GM21528 (cell line): ENCODE data around the gene NXNL1.

Source experiments
- ATAC-seq: cut with Tn5 transposase; IDR thresholded peaks from one replicate; pipeline ENCODE4 v1.9.1; 2021; ENCODE audit warnings: mild to moderate bottlenecking, moderate library complexity; ENCODE audit not compliant: unreplicated experiment, low FRiP score

Gene NXNL1

DNA sequence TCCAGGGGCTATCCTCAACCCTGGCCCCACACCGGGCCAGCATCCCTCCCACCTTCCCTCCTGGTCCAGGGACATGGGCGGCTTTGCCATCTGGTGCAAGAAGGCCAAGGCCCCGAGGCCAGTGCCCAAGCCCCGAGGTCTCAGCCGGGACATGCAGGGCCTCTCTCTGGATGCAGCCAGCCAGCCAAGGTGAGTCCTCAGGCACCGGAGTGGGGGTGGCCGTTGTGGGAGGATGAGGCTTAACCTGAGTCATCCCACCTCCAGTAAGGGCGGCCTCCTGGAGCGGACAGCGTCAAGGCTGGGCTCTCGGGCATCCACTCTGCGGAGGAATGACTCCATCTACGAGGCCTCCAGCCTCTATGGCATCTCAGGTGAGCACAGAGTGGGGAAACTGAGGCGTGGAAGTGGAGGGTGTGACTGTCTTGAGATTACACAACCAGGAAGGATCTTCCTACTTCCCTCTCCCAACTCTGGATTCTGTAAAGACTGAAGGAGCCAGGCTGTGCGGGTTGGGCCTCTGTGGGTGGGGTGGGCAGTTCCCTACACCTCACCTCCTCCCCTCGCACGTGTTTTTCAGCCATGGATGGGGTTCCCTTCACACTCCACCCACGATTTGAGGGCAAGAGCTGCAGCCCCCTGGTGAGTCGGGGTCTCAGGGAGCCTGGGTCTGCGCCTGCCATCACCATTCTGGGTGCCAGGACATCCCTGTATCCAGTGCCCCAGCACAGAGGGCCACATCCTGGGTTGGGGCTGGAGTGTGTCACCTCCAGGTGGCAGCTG lies 37.1 kb downstream of the NXNL1 start:
- no peak for ATAC-seq

DNA sequence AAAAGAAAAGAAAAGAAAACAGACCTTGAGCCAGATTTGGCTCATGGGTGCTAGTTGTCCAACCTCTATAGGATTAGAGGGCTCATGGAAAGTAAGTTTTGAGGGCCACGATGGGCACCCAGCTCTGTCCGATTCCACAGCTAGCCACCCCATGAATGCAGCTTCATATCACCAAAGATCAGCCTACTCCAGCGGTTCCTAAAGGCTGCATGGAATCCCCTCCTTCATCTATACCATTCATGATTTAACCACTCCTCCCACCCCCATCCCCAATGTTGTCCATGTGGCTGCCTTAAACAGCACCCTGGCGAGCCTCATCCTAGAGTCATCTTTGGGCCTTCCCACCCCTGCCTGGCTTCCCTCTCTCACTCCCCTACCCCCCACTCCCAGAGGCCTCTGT lies 38.8 kb downstream of the NXNL1 start:
- ATAC-seq: no peak

DNA sequence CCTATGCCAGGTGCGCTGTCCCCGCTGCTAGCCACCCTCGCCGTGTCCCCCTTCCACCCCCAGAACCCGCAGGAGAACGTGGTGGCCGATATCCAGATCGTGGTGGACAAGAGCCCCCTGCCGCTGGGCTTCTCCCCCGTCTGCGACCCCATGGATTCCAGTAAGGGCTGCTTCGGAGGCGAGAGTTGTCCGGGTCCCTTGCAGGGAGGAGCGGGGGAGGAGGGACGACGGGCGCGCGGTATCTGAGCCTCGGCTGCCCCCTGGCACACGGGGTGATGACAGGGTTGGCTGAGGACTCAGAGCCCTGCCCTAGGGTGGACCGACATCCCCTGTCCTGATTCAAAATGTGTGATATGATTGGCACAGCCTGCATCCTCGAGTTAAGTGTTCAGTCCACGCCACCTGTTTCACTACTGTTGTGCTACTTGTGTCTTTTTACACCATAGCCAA lies 40.2 kb downstream of the NXNL1 start:
- peak; percentile 21 for ATAC-seq

DNA sequence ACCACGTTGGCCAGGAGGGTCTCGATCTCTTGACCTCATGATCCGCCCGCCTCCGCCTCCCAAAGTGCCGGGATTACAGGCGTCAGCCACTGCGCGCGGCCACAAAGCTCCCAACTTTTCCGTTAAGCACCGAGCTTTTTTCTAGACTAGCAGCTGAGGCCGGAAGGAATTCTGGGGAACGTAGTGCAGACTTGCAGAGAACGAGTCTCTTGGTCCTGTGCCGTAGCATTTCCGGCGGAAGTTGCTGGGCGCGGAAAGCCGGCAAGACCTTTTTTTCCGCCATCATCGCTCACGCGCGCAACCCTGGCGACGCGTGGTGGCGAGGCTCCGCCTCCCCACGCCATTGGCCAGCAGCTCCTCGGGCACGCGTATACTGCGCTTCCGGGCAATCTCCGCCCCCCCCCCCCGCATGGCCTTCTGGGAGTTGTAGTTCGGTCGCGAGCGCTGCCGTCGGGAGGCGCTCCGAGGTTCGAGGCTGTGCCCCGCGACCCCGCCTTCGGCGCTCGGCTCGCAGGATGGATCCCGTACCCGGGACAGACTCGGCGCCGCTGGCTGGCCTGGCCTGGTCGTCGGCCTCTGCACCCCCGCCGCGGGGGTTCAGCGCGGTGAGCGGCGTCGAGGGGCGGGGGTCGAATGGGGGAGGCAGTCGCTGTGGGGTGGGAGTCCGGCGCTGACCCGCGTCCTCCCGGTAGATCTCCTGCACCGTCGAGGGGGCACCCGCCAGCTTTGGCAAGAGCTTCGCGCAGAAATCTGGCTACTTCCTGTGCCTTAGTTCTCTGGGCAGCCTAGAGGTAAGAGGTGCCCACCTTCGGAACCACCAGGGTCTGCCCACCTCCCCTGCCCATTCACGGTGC lies 40.9 kb downstream of the NXNL1 start, which contains the start of gene MVB12A:
TSS of gene MVB12A (plus strand) at position 427 of the 854 bp plus-strand sequence. CDS start at position 516, 89 bp downstream.
- peak; percentile 85 for ATAC-seq

DNA sequence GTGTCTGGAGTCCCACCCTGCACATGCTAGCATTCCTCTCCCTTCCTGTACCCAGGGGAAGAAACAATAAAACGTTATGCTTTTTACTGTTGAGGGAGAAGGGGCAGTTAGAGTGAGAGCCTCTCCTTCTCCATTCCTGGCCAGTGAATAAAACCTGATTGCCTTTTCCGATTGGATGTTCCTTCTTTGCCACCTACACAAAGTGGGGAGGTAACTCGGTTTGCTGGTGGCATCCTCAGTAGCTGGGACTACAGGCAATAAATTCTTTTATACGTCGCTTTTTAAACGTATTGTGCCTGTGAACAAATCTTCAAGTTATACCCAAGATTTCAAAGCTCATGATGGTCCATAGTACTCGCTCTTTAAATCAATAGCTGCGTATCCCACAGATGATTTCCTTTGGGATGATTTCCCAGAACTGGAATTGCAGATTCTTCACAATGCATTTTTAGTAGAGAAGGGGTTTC lies 41.5 kb downstream of the NXNL1 start:
- no peak for ATAC-seq

DNA sequence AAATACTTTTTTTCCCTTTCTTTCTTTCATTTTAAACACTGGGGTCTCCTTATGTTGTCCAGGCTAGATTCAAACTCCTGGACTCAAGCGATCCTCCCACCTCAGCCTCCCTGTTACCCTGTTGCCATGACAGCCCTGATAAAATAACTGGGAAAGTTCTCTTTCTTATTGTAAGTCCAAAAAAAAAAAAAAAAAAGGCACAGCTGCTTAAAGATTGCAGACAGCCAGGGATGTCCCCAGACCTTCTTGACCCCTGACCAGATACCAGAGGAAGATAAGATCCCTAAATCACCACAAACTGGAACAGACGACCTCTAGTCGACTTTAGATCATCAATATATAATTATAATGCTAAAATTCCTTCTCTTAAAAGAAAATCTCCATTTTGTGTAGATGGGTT lies 42.0 kb downstream of the NXNL1 start:
- no peak for ATAC-seq

DNA sequence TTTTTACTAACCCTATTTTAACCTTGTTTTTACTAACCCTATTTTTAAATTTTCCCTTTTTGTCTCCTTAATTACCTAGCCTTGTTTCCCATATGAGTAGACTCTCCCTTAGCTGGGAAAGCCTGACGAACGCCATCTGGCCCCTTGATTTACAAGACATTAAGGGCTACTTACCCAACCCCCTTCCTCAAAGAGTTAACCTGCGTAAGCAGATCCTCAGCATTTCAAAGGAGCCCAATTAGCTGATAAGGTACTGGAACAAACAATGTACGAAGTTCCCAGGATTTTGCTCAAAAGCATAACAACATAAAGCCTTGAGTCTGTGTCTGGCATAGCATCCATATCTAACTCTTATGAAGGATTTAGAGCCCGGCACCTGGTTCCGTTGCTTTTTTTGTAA lies 45.6 kb downstream of the NXNL1 start:
- no peak for ATAC-seq

DNA sequence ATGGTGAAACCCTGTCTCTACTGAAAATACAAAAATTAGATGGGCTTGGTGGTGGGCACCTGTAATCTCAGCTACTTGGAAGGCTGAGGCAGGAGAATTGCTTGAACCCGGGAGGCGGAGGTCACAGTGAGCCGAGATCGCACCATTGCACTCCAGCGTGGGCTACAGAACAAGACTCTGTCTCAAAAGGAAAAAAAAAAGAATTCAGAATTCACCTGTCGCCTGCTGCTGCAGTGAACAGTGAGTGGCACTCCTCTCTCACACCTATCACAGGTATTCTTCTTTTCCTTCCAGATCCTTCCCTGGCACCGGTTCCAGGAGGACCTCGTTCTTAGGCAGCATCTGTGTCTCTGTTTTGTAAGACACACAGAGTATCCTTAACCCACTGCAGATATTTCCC lies 46.6 kb downstream of the NXNL1 start:
- no peak for ATAC-seq

DNA sequence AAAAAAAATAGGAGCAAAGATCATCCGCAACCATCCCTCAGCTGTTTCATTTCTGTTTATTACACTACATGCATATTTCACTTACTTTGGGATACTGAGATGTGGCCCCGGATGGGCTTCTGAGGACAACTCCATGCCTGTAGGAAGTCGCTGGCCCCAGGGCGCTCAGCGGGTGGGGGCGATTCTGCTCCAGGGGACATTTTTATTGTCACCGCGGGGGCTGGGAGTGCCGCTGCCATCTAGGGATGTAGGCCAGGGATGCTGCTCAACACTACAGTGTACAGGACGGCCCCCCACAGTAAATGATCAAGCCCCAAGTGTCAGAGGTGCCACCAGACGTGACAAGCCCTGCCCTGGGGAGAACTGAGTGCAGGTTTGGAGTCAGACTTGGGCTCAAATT lies 48.9 kb downstream of the NXNL1 start:
- ATAC-seq: no peak

DNA sequence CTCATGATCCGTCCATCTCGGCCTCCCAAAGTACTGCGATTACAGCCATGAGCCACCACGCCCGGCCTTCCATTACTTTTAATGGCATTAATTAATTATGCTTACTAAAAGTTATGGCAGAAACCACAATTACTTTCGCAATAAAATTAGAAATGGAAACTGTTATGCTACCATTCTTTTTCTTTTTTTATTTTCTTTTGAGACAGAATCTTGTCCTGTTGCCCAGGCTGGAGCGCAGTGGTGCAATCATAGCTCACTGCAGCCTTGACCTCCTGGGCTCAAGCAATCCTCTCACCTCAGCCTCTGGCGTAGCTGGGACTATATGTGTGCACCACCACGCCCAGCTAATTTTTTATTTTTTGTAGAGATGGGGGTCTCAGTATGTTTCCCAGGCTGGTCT lies 50.7 kb downstream of the NXNL1 start:
- no peak for ATAC-seq

DNA sequence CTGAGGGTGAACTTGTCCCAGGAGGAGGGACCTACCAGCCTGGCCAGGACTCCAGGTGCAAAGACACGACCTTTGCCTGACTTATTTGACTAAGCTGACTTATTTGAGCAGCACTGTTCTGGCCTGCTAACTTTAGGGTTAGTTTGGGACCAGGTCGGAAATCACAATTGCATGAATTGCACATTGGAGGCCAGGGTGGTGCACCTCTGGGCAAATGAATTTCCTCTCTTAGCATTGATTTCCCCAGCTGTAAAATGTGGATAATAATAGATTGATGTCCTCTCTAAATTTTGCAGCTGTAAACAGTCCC lies 53.9 kb downstream of the NXNL1 start:
- no peak for ATAC-seq

DNA sequence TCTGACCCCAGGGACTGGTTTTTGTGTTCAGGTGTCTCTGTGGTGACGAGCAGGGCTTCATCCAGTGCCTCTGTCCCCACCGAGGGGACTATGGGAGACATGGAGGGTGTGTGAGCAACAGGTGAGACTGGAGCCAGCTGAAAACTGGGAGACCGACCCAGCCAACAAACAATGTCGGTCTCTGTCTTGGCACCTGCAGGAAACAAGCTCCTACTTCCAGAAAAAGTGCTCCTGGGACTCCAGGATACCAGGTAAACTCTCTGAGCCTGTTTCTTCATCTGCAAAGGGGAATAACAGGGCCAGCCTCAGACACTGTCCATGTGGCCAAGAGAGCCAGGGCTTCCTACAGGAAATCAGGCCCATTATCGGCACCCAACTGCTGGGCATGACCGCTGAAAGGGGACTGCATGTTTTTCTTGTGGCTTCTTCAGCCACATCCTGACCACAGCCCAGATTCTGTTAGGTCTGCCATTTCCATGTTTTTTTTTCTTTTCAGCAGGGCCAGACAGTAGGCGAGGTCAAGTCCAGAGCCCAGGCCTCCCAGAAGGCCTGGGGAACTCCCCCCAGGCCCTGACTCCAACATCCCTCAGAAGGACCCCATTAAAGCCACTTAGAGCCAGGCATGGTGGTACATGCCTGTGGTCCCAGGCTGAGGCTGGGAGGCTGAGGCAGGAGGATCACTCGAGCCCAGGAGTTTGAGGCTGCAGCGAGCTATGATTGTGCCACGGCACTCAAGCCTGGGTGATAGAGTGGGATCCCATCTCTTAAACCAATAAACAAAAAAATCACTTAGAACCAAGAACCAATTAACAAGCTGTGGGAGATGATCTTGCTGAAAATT lies 54.5 kb downstream of the NXNL1 start:
- no peak for ATAC-seq
